HG02642 (cell line): ENCODE results near the gene MAP3K12.
"Not testable (repeated sequence)": the region's sequence is repeated elsewhere in the genome, so short reads cannot be mapped to it uniquely, and the experiment has no call there.

ENCODE experiments used
- ATAC-seq: cut with Tn5 transposase; IDR thresholded peaks from one replicate; pipeline ENCODE4 v1.9.1; 2021; ENCODE audit warnings: mild to moderate bottlenecking; ENCODE audit not compliant: unreplicated experiment, poor library complexity

The MAP3K12 gene

GRCh38 chr12:53450936-53451335 lies 48.3 kb downstream of the MAP3K12 start:
- ATAC-seq: no peak

- not testable (repeated sequence) for ATAC-seq
Measured at GRCh38 chr12:53444593-53445325, 54.5 kb downstream of the MAP3K12 start.

GRCh38 chr12:53443955-53444354 lies 55.3 kb downstream of the MAP3K12 start:
- no peak for ATAC-seq

- ATAC-seq: peak; percentile 98
Measured at GRCh38 chr12:53441040-53441833, 58.0 kb downstream of the MAP3K12 start, which contains the start of gene PRR13. Gene PRR13 (plus strand): TSS chr12:53441734. CDS start chr12:53442715, 981 bp downstream.

- ATAC-seq: not testable (repeated sequence)
Measured at GRCh38 chr12:53439582-53439981, 59.7 kb downstream of the MAP3K12 start.

GRCh38 chr12:53435326-53435725 lies 63.9 kb downstream of the MAP3K12 start:
- not testable (repeated sequence) for ATAC-seq

- ATAC-seq: no peak
Measured at GRCh38 chr12:53431187-53431586, 68.1 kb downstream of the MAP3K12 start.

- no peak for ATAC-seq
Measured at GRCh38 chr12:53430116-53430515, 69.1 kb downstream of the MAP3K12 start.
